ENCODE results near the gene LRBA.

Gene LRBA

GRCh38 chr4:150950657-150951288, 64.3 kb downstream of the LRBA start:
- Histone ChIP-seq H2AFZ (ENCODE audit: low read depth, low read length) (no peak overlapping the region), H3K4me3 (ENCODE audit: low read depth in 1 of 2, low read length in 2 of 2) (no peak overlapping the region), H3K27ac (ENCODE audit: low read length) (no peak overlapping the region), H3K36me3 (ENCODE audit: insufficient read depth, low read length) (0 out of 2 replicates have a peak, but pooled peaks cover 5% of the 10 kb centered on the region), H3K27me3 (ENCODE audit: insufficient read depth, low read length, poor library complexity) (no peaks in the 10 kb centered on the region), H4K20me1 (ENCODE audit: insufficient read depth, low read length) (no peaks in the 10 kb centered on the region), H3K4me1 (ENCODE audit: insufficient read depth, low read length) (no peaks in the 10 kb centered on the region), H3K4me2 (ENCODE audit: insufficient read depth, low read length) (no peak overlapping the region), H3K79me2 (ENCODE audit: insufficient read depth, low read length) (peaks cover 3% of the 10 kb centered on the region), H3K9ac (ENCODE audit: low read depth, low read length) (no peak overlapping the region), H3K9me3 (ENCODE audit: insufficient read depth, low read length, severe bottlenecking) (peaks cover 7% of the 10 kb centered on the region)
- DNase-seq (no peak), ATAC-seq (ENCODE audit: insufficient read depth, low read depth) (no peak)
- TF ChIP-seq EZH2 (IDR thresholded peaks at IDR 0.05; ENCODE audit: borderline replicate concordance, low read depth, low read length, severe bottlenecking) = no peak
- no peak for TF ChIP-seq CTCF (IDR thresholded peaks at IDR 0.05; ENCODE audit: borderline replicate concordance, extremely low read depth, low read length, poor library complexity, severe bottlenecking)

GRCh38 chr4:150949943-150950342, 65.1 kb downstream of the LRBA start:
- no peaks in the 10 kb centered on the region for H3K27me3 ChIP-seq (ENCODE audit: insufficient read depth, low read length, poor library complexity)
- ATAC-seq (ENCODE audit: insufficient read depth, low read depth) (no peak), DNase-seq (no peak)
- no peak overlapping the region for H2AFZ ChIP-seq (ENCODE audit: low read depth, low read length)
- no peak overlapping the region for H3K9ac ChIP-seq (ENCODE audit: low read depth, low read length)
- H3K4me2 ChIP-seq (ENCODE audit: insufficient read depth, low read length) = no peak overlapping the region
- H3K27ac ChIP-seq (ENCODE audit: low read length) = no peak overlapping the region
- 0 out of 2 replicates have a peak, but pooled peaks cover under 1% of the 10 kb centered on the region for H3K36me3 ChIP-seq (ENCODE audit: insufficient read depth, low read length)
- no peak overlapping the region for H3K4me3 ChIP-seq (ENCODE audit: low read depth in 1 of 2, low read length in 2 of 2)
- no peaks in the 10 kb centered on the region for H4K20me1 ChIP-seq (ENCODE audit: insufficient read depth, low read length)
- no peaks in the 10 kb centered on the region; the same call in none of the 2 replicates for H3K79me2 ChIP-seq (ENCODE audit: insufficient read depth, low read length)
- H3K4me1 ChIP-seq (ENCODE audit: insufficient read depth, low read length) = no peaks in the 10 kb centered on the region
- H3K9me3 ChIP-seq (ENCODE audit: insufficient read depth, low read length, severe bottlenecking) = peaks cover 2% of the 10 kb centered on the region
- TF ChIP-seq EZH2 (IDR thresholded peaks at IDR 0.05; ENCODE audit: borderline replicate concordance, low read depth, low read length, severe bottlenecking) (no peak), CTCF (IDR thresholded peaks at IDR 0.05; ENCODE audit: borderline replicate concordance, extremely low read depth, low read length, poor library complexity, severe bottlenecking) (no peak)

- H3K79me2 ChIP-seq (ENCODE audit: insufficient read depth, low read length) = no peaks in the 10 kb centered on the region; the same call in none of the 2 replicates
These were observed 65.7 kb downstream of the LRBA start for GRCh38 chr4:150949342-150949741.

More at GRCh38 chr4:150949342-150949741, 65.7 kb downstream of the LRBA start:
- TF ChIP-seq EZH2 (IDR thresholded peaks at IDR 0.05; ENCODE audit: borderline replicate concordance, low read depth, low read length, severe bottlenecking) (no peak), CTCF (IDR thresholded peaks at IDR 0.05; ENCODE audit: borderline replicate concordance, extremely low read depth, low read length, poor library complexity, severe bottlenecking) (no peak)
- Histone ChIP-seq H3K27me3 (ENCODE audit: insufficient read depth, low read length, poor library complexity) (no peaks in the 10 kb centered on the region), H3K4me1 (ENCODE audit: insufficient read depth, low read length) (no peaks in the 10 kb centered on the region), H2AFZ (ENCODE audit: low read depth, low read length) (no peak overlapping the region), H3K9me3 (ENCODE audit: insufficient read depth, low read length, severe bottlenecking) (no peaks in the 10 kb centered on the region), H4K20me1 (ENCODE audit: insufficient read depth, low read length) (no peaks in the 10 kb centered on the region), H3K36me3 (ENCODE audit: insufficient read depth, low read length) (no peaks in the 10 kb centered on the region), H3K9ac (ENCODE audit: low read depth, low read length) (no peak overlapping the region), H3K4me2 (ENCODE audit: insufficient read depth, low read length) (no peak overlapping the region), H3K27ac (ENCODE audit: low read length) (no peak overlapping the region), H3K4me3 (ENCODE audit: low read depth in 1 of 2, low read length in 2 of 2) (no peak overlapping the region)
- DNase-seq = no peak
- no peak for ATAC-seq (ENCODE audit: insufficient read depth, low read depth)
